ENCODE data around the gene MMP25.

The MMP25 gene

GRCh38 chr16:3087243-3088235, 41.2 kb downstream of the MMP25 start:
- Histone ChIP-seq H3K9ac (ENCODE audit: low read length) (peak overlapping the region; percentile 22), H3K27me3 (ENCODE audit: control insufficient read depth, insufficient read depth, low read length) (peaks cover 6% of the 10 kb centered on the region), H3K4me1 (ENCODE audit: control insufficient read depth, insufficient read depth, low read length) (peaks cover 9% of the 10 kb centered on the region), H3K4me3 (ENCODE audit: low read length) (no peak overlapping the region), H3K9me3 (ENCODE audit: control insufficient read depth, low read length) (no peaks in the 10 kb centered on the region), H3K36me3 (ENCODE audit: control insufficient read depth, insufficient read depth, low read length) (no peaks in the 10 kb centered on the region)

GRCh38 chr16:3088450-3088849, 42.1 kb downstream of the MMP25 start:
- no peaks in the 10 kb centered on the region for H3K9me3 ChIP-seq (ENCODE audit: control insufficient read depth, low read length)
- H3K4me3 ChIP-seq (ENCODE audit: low read length): no peak overlapping the region
- H3K9ac ChIP-seq (ENCODE audit: low read length): no peak overlapping the region
- H3K27me3 ChIP-seq (ENCODE audit: control insufficient read depth, insufficient read depth, low read length): peaks cover 6% of the 10 kb centered on the region
- H3K4me1 ChIP-seq (ENCODE audit: control insufficient read depth, insufficient read depth, low read length): peaks cover 9% of the 10 kb centered on the region
- no peaks in the 10 kb centered on the region for H3K36me3 ChIP-seq (ENCODE audit: control insufficient read depth, insufficient read depth, low read length)

GRCh38 chr16:3088925-3089716, 42.8 kb downstream of the MMP25 start:
- H3K4me1 ChIP-seq (ENCODE audit: control insufficient read depth, insufficient read depth, low read length): peaks cover 9% of the 10 kb centered on the region

GRCh38 chr16:3089717-3090592, 43.6 kb downstream of the MMP25 start:
- Histone ChIP-seq H3K4me3 (ENCODE audit: low read length) (no peak overlapping the region), H3K36me3 (ENCODE audit: control insufficient read depth, insufficient read depth, low read length) (no peaks in the 10 kb centered on the region), H3K9me3 (ENCODE audit: control insufficient read depth, low read length) (no peaks in the 10 kb centered on the region), H3K9ac (ENCODE audit: low read length) (no peak overlapping the region), H3K4me1 (ENCODE audit: control insufficient read depth, insufficient read depth, low read length) (peaks cover 9% of the 10 kb centered on the region), H3K27me3 (ENCODE audit: control insufficient read depth, insufficient read depth, low read length) (peaks cover 6% of the 10 kb centered on the region)

More at GRCh38 chr16:3088925-3089716, 42.8 kb downstream of the MMP25 start:
- no peaks in the 10 kb centered on the region for H3K9me3 ChIP-seq (ENCODE audit: control insufficient read depth, low read length)
- no peak overlapping the region for H3K9ac ChIP-seq (ENCODE audit: low read length)
- H3K27me3 ChIP-seq (ENCODE audit: control insufficient read depth, insufficient read depth, low read length): peaks cover 6% of the 10 kb centered on the region
- no peak overlapping the region for H3K4me3 ChIP-seq (ENCODE audit: low read length)
- no peaks in the 10 kb centered on the region for H3K36me3 ChIP-seq (ENCODE audit: control insufficient read depth, insufficient read depth, low read length)

GRCh38 chr16:3091551-3091950, 45.2 kb downstream of the MMP25 start:
- Histone ChIP-seq H3K27me3 (ENCODE audit: control insufficient read depth, insufficient read depth, low read length) (peaks cover 6% of the 10 kb centered on the region), H3K9me3 (ENCODE audit: control insufficient read depth, low read length) (no peaks in the 10 kb centered on the region), H3K9ac (ENCODE audit: low read length) (no peak overlapping the region), H3K36me3 (ENCODE audit: control insufficient read depth, insufficient read depth, low read length) (no peaks in the 10 kb centered on the region), H3K4me3 (ENCODE audit: low read length) (no peak overlapping the region), H3K4me1 (ENCODE audit: control insufficient read depth, insufficient read depth, low read length) (peaks cover 7% of the 10 kb centered on the region)

GRCh38 chr16:3092501-3092941, 46.2 kb downstream of the MMP25 start:
- Histone ChIP-seq H3K9ac (ENCODE audit: low read length) (no peak overlapping the region), H3K36me3 (ENCODE audit: control insufficient read depth, insufficient read depth, low read length) (no peaks in the 10 kb centered on the region), H3K4me3 (ENCODE audit: low read length) (no peak overlapping the region), H3K9me3 (ENCODE audit: control insufficient read depth, low read length) (no peaks in the 10 kb centered on the region), H3K27me3 (ENCODE audit: control insufficient read depth, insufficient read depth, low read length) (peaks cover 6% of the 10 kb centered on the region), H3K4me1 (ENCODE audit: control insufficient read depth, insufficient read depth, low read length) (no peaks in the 10 kb centered on the region)

- H3K9ac ChIP-seq (ENCODE audit: low read length): no peak overlapping the region
- H3K9me3 ChIP-seq (ENCODE audit: control insufficient read depth, low read length): no peaks in the 10 kb centered on the region
- no peak overlapping the region for H3K4me3 ChIP-seq (ENCODE audit: low read length)
- peaks cover 13% of the 10 kb centered on the region for H3K27me3 ChIP-seq (ENCODE audit: control insufficient read depth, insufficient read depth, low read length)
- H3K36me3 ChIP-seq (ENCODE audit: control insufficient read depth, insufficient read depth, low read length): no peaks in the 10 kb centered on the region
- H3K4me1 ChIP-seq (ENCODE audit: control insufficient read depth, insufficient read depth, low read length): peaks cover 2% of the 10 kb centered on the region
Observed at GRCh38 chr16:3094289-3095027, 48.1 kb downstream of the MMP25 start.

- Histone ChIP-seq H3K27me3 (ENCODE audit: control insufficient read depth, insufficient read depth, low read length) (peaks cover 13% of the 10 kb centered on the region), H3K9ac (ENCODE audit: low read length) (no peak overlapping the region), H3K4me1 (ENCODE audit: control insufficient read depth, insufficient read depth, low read length) (peaks cover 13% of the 10 kb centered on the region), H3K4me3 (ENCODE audit: low read length) (no peak overlapping the region), H3K9me3 (ENCODE audit: control insufficient read depth, low read length) (no peaks in the 10 kb centered on the region), H3K36me3 (ENCODE audit: control insufficient read depth, insufficient read depth, low read length) (no peaks in the 10 kb centered on the region)
Observed at GRCh38 chr16:3095869-3096268, 49.5 kb downstream of the MMP25 start.

- no peak overlapping the region for H3K4me3 ChIP-seq (ENCODE audit: low read length)
- H3K36me3 ChIP-seq (ENCODE audit: control insufficient read depth, insufficient read depth, low read length): no peaks in the 10 kb centered on the region
- H3K9me3 ChIP-seq (ENCODE audit: control insufficient read depth, low read length): no peaks in the 10 kb centered on the region
- peaks cover 18% of the 10 kb centered on the region for H3K4me1 ChIP-seq (ENCODE audit: control insufficient read depth, insufficient read depth, low read length)
- H3K9ac ChIP-seq (ENCODE audit: low read length): no peak overlapping the region
- peaks cover 13% of the 10 kb centered on the region for H3K27me3 ChIP-seq (ENCODE audit: control insufficient read depth, insufficient read depth, low read length)
Observed at GRCh38 chr16:3096362-3096761, 50.0 kb downstream of the MMP25 start.

GRCh38 chr16:3097266-3097665, 50.9 kb downstream of the MMP25 start:
- no peak overlapping the region for H3K4me3 ChIP-seq (ENCODE audit: low read length)
- no peak overlapping the region for H3K9ac ChIP-seq (ENCODE audit: low read length)
- no peaks in the 10 kb centered on the region for H3K9me3 ChIP-seq (ENCODE audit: control insufficient read depth, low read length)
- H3K27me3 ChIP-seq (ENCODE audit: control insufficient read depth, insufficient read depth, low read length): peaks cover 7% of the 10 kb centered on the region
- no peaks in the 10 kb centered on the region for H3K36me3 ChIP-seq (ENCODE audit: control insufficient read depth, insufficient read depth, low read length)
- peaks cover 19% of the 10 kb centered on the region for H3K4me1 ChIP-seq (ENCODE audit: control insufficient read depth, insufficient read depth, low read length)

Measured in mucosa of stomach (tissue), 1 donor.